ENCODE results near the gene ADAM15.

Gene ADAM15

GRCh38 chr1:155012026-155012546 is 39.0 kb upstream of the ADAM15 start:
- in situ Hi-C loops (cut with HindIII; ENCODE audit: low sequenced_read_pairs): loop anchor here (5.0 to 10.0 kb wide), 3 partner anchors 55 to 137 kb away; partner anchors contain the start of genes KCNN3 and PBXIP1

GRCh38 chr1:155012776-155013602 is 38.1 kb upstream of the ADAM15 start:
- in situ Hi-C loops (cut with HindIII; ENCODE audit: low sequenced_read_pairs): loop anchor here (5.0 to 10.0 kb wide), 3 partner anchors 56 to 138 kb away; partner anchors contain the start of genes KCNN3 and PBXIP1

- in situ Hi-C loops (cut with HindIII; ENCODE audit: low sequenced_read_pairs): loop anchor here (5.0 to 10.0 kb wide), 3 partner anchors 56 to 139 kb away; partner anchors contain the start of genes KCNN3 and PBXIP1
These were observed 37.5 kb upstream of the ADAM15 start for GRCh38 chr1:155013632-155014031.

- in situ Hi-C loops (cut with HindIII; ENCODE audit: low sequenced_read_pairs): loop anchor here (5.0 to 10.0 kb wide), 3 partner anchors 58 to 140 kb away; partner anchors contain the start of genes KCNN3 and PBXIP1
These were observed 36.2 kb upstream of the ADAM15 start for GRCh38 chr1:155014709-155015508.

- in situ Hi-C loops (cut with HindIII; ENCODE audit: low sequenced_read_pairs): loop anchor here (10.0 kb wide), 2 partner anchors 101 to 141 kb away; partner anchors contain the start of gene KCNN3
These were observed 35.4 kb upstream of the ADAM15 start for GRCh38 chr1:155015527-155016230.

- in situ Hi-C loops (cut with HindIII; ENCODE audit: low sequenced_read_pairs): loop anchor here (10.0 kb wide), 2 partner anchors 102 to 142 kb away; partner anchors contain the start of gene KCNN3
These were observed 34.8 kb upstream of the ADAM15 start for GRCh38 chr1:155016231-155016831.

- in situ Hi-C loops (cut with HindIII; ENCODE audit: low sequenced_read_pairs): loop anchor here (10.0 kb wide), 2 partner anchors 102 to 142 kb away; partner anchors contain the start of gene KCNN3
These were observed 33.8 kb upstream of the ADAM15 start for GRCh38 chr1:155017041-155017945.

GRCh38 chr1:155017946-155018316 is 33.2 kb upstream of the ADAM15 start:
- in situ Hi-C loops (cut with HindIII; ENCODE audit: low sequenced_read_pairs): loop anchor here (10.0 kb wide), 2 partner anchors 103 to 143 kb away; partner anchors contain the start of gene KCNN3

GRCh38 chr1:155018617-155019348 is 32.3 kb upstream of the ADAM15 start:
- in situ Hi-C loops (cut with HindIII; ENCODE audit: low sequenced_read_pairs): loop anchor here (10.0 kb wide), 2 partner anchors 104 to 144 kb away; partner anchors contain the start of gene KCNN3

- in situ Hi-C loops (cut with HindIII; ENCODE audit: low sequenced_read_pairs): loop anchor here (5.0 to 10.0 kb wide), 3 partner anchors 43 to 145 kb away; partner anchors contain the start of genes EFNA4 and KCNN3
These were observed 31.5 kb upstream of the ADAM15 start for GRCh38 chr1:155019377-155020245.

- in situ Hi-C loops (cut with HindIII; ENCODE audit: low sequenced_read_pairs): loop anchor here (5.0 kb wide), 1 partner anchor 40 kb away; the partner anchor contains the start of gene EFNA4
These were observed 28.8 kb upstream of the ADAM15 start for GRCh38 chr1:155022136-155022926.

- in situ Hi-C loops (cut with HindIII; ENCODE audit: low sequenced_read_pairs): loop anchor here (5.0 kb wide), 1 partner anchor 39 kb away; the partner anchor contains the start of gene EFNA4
These were observed 28.2 kb upstream of the ADAM15 start for GRCh38 chr1:155022927-155023236.

GRCh38 chr1:155023627-155024026 is 27.5 kb upstream of the ADAM15 start:
- in situ Hi-C loops (cut with HindIII; ENCODE audit: low sequenced_read_pairs): loop anchor here (5.0 kb wide), 1 partner anchor 39 kb away; the partner anchor contains the start of gene EFNA4

GRCh38 chr1:155024315-155024714 is 26.8 kb upstream of the ADAM15 start:
- in situ Hi-C loops (cut with HindIII; ENCODE audit: low sequenced_read_pairs): loop anchor here (5.0 kb wide), 1 partner anchor 38 kb away; the partner anchor contains the start of gene EFNA4

GRCh38 chr1:155026154-155026553 is 25.0 kb upstream of the ADAM15 start:
- in situ Hi-C loops (cut with HindIII; ENCODE audit: low sequenced_read_pairs): no loop called here

GRCh38 chr1:155026588-155026987 is 24.5 kb upstream of the ADAM15 start:
- in situ Hi-C loops (cut with HindIII; ENCODE audit: low sequenced_read_pairs): no loop called here
